ENCODE data around the gene ANKRA2.

- no peak for TF ChIP-seq EZH2 (IDR thresholded peaks at IDR 0.05; ENCODE audit: borderline replicate concordance, insufficient read depth, low read length, poor library complexity, severe bottlenecking)
- TF ChIP-seq CTCF (IDR thresholded peaks at IDR 0.05; ENCODE audit: poor library complexity, severe bottlenecking): no peak
- no peak for TF ChIP-seq POLR2AphosphoS5 (IDR thresholded peaks at IDR 0.05)
- no peak for TF ChIP-seq EP300 (conservative IDR thresholded peaks at IDR 0.05; ENCODE audit: poor library complexity, severe bottlenecking)
- no peak for TF ChIP-seq MXI1 (conservative IDR thresholded peaks at IDR 0.05; ENCODE audit: poor library complexity, severe bottlenecking)
- TF ChIP-seq, protein P1, sequence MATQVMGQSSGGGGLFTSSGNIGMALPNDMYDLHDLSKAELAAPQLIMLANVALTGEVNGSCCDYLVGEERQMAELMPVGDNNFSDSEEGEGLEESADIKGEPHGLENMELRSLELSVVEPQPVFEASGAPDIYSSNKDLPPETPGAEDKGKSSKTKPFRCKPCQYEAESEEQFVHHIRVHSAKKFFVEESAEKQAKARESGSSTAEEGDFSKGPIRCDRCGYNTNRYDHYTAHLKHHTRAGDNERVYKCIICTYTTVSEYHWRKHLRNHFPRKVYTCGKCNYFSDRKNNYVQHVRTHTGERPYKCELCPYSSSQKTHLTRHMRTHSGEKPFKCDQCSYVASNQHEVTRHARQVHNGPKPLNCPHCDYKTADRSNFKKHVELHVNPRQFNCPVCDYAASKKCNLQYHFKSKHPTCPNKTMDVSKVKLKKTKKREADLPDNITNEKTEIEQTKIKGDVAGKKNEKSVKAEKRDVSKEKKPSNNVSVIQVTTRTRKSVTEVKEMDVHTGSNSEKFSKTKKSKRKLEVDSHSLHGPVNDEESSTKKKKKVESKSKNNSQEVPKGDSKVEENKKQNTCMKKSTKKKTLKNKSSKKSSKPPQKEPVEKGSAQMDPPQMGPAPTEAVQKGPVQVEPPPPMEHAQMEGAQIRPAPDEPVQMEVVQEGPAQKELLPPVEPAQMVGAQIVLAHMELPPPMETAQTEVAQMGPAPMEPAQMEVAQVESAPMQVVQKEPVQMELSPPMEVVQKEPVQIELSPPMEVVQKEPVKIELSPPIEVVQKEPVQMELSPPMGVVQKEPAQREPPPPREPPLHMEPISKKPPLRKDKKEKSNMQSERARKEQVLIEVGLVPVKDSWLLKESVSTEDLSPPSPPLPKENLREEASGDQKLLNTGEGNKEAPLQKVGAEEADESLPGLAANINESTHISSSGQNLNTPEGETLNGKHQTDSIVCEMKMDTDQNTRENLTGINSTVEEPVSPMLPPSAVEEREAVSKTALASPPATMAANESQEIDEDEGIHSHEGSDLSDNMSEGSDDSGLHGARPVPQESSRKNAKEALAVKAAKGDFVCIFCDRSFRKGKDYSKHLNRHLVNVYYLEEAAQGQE (IDR thresholded peaks at IDR 0.05; ENCODE audit: borderline replicate concordance): no peak
- TF ChIP-seq RAD21 (conservative IDR thresholded peaks at IDR 0.05): no peak
- TF ChIP-seq SMC3 (conservative IDR thresholded peaks at IDR 0.05; ENCODE audit: poor library complexity): no peak
- TF ChIP-seq TAF1 (IDR thresholded peaks at IDR 0.05; ENCODE audit: low read depth): no peak
Observed at GRCh38 chr5:73522989-73523388, 42.5 kb downstream of the ANKRA2 start.
